A549 (cell line): ENCODE measurements around the gene BANF1.

Experiments
- EP300 ChIP-seq, 2 experiments: fragments of >200 bp; sonication (Bioruptor Twin); formaldehyde crosslinking; IDR thresholded peaks; 2 replicates in 1 of 2; 3 replicates in 1 of 2; pipeline ENCODE4 v1.6.1; 2016 to 2017
- HDAC2 ChIP-seq: fragments of 200-600 bp; sonication (generic); IDR thresholded peaks from 2 replicates; pipeline ENCODE4 v1.6.1; 2016
- JUNB ChIP-seq: fragments of >200 bp; sonication (Bioruptor Twin); formaldehyde crosslinking; IDR thresholded peaks from 2 replicates; pipeline ENCODE4 v1.6.1; 2016
- KDM1A ChIP-seq: fragments of 200-600 bp; sonication (generic); IDR thresholded peaks from 2 replicates; pipeline ENCODE4 v1.6.1; 2016; ENCODE audit warnings: low read depth, mild to moderate bottlenecking
- MYC ChIP-seq: IDR thresholded peaks from 2 replicates; pipeline ENCODE4 v1.6.1; 2012; ENCODE audit warnings: mild to moderate bottlenecking, inconsistent platforms, low read length, improper control_type of control experiment, borderline replicate concordance
- POLR2A ChIP-seq: IDR thresholded peaks from 2 replicates; pipeline ENCODE4 v1.6.1; 2012; ENCODE audit warnings: mild to moderate bottlenecking, low read length
- SMC3 ChIP-seq: fragments of >200 bp; sonication (Bioruptor Twin); formaldehyde crosslinking; IDR thresholded peaks from 3 replicates; pipeline ENCODE4 v1.6.1; 2018; ENCODE audit warnings: inconsistent platforms
- TF ChIP-seq, protein P1 (sequence below): fragments of >200 bp; sonication (Bioruptor Twin); formaldehyde crosslinking; IDR thresholded peaks from 3 replicates; pipeline ENCODE4 v1.5.1; 2016

DNA sequence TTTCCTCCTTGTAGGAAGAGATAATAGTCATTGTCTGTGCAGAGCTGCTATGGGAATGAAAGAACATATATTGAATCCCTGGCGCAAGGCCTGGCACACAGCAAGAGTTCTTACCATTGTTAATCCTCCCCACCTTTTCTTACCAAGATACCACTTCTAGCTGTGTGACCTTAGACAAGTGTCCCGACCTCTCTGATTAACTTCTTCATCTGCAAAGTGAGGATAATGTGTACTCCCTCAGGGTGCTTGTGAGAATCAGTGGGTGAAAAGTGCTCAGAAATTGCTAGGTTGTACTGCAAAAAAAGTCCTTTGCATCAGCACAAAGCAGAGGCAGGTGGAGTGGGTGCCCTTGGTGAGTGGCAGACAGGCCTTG, 5.8 kb downstream of the BANF1 start:
- TF ChIP-seq POLR2A = no peak
- no peak for TF ChIP-seq MYC
- TF ChIP-seq EP300 (IDR thresholded peaks at IDR 0.05) = no peak
- TF ChIP-seq, protein P1, sequence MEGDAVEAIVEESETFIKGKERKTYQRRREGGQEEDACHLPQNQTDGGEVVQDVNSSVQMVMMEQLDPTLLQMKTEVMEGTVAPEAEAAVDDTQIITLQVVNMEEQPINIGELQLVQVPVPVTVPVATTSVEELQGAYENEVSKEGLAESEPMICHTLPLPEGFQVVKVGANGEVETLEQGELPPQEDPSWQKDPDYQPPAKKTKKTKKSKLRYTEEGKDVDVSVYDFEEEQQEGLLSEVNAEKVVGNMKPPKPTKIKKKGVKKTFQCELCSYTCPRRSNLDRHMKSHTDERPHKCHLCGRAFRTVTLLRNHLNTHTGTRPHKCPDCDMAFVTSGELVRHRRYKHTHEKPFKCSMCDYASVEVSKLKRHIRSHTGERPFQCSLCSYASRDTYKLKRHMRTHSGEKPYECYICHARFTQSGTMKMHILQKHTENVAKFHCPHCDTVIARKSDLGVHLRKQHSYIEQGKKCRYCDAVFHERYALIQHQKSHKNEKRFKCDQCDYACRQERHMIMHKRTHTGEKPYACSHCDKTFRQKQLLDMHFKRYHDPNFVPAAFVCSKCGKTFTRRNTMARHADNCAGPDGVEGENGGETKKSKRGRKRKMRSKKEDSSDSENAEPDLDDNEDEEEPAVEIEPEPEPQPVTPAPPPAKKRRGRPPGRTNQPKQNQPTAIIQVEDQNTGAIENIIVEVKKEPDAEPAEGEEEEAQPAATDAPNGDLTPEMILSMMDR = no peak
- no peak for TF ChIP-seq SMC3
- no peak for TF ChIP-seq KDM1A
- no peak for TF ChIP-seq HDAC2
- no peak for TF ChIP-seq JUNB
